Measurements from ENCODE around the gene COX5A. TPM values are rescaled to one million over a fixed set of nuclear protein-coding genes. Genes with fewer than 3 reads are reported as not detected.

COX5A gene
- total and polyA plus RNA-seq, 2 of the 13 experiments (the other 11 are each of a cell fraction or from before 2014, with no cell fraction given), result 158 to 218 TPM

DNA sequence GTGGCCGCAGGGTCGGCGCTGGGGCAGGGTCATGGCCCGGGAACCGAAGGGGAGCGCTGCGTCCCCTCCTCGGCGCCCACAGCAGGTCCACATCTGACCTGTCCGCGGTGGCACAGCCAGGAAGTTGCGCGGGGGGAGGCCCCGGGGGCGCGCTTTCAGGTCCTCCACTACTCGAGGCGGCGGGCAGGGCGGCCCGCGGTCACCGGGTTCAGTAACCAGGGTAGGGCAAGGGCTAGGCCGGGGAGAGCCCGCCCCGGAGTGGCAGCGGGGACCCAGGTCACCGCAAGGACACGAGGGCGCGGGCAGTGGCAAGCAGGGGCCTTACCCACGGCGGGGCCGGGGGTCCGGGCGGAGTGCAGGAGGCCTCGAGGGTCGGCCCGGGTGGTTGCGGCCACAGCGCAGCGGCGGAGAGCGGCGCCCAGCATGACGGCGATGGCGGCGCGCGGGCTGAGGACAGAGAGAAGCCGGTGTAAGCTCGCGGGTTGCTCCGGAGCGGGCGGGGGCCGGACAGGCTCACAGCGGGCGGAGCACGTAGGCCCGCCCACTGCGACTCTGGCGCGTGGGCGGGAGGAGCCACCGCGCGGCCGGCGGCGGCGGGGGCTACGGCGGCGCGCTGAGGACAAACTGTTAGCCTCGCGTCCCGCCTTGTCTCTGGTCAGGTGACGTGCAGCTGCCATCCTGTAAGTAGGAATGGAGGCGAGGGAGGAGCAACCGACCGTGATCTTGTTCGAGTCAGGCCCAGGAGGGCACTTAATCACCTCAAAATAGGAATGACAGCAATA, at the start of gene COX5A (continued):
- TF ChIP-seq, protein P1, sequence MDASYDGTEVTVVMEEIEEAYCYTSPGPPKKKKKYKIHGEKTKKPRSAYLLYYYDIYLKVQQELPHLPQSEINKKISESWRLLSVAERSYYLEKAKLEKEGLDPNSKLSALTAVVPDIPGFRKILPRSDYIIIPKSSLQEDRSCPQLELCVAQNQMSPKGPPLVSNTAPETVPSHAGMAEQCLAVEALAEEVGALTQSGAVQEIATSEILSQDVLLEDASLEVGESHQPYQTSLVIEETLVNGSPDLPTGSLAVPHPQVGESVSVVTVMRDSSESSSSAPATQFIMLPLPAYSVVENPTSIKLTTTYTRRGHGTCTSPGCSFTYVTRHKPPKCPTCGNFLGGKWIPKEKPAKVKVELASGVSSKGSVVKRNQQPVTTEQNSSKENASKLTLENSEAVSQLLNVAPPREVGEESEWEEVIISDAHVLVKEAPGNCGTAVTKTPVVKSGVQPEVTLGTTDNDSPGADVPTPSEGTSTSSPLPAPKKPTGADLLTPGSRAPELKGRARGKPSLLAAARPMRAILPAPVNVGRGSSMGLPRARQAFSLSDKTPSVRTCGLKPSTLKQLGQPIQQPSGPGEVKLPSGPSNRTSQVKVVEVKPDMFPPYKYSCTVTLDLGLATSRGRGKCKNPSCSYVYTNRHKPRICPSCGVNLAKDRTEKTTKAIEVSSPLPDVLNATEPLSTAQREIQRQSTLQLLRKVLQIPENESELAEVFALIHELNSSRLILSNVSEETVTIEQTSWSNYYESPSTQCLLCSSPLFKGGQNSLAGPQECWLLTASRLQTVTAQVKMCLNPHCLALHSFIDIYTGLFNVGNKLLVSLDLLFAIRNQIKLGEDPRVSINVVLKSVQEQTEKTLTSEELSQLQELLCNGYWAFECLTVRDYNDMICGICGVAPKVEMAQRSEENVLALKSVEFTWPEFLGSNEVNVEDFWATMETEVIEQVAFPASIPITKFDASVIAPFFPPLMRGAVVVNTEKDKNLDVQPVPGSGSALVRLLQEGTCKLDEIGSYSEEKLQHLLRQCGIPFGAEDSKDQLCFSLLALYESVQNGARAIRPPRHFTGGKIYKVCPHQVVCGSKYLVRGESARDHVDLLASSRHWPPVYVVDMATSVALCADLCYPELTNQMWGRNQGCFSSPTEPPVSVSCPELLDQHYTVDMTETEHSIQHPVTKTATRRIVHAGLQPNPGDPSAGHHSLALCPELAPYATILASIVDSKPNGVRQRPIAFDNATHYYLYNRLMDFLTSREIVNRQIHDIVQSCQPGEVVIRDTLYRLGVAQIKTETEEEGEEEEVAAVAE (CRISPR knock-in tag; IDR thresholded peaks at IDR 0.05; ENCODE audit: borderline replicate concordance), result no peak
- TF ChIP-seq ZNF235 (CRISPR knock-in tag; IDR thresholded peaks at IDR 0.05; ENCODE audit: borderline replicate concordance) (no peak), U2AF2 (IDR thresholded peaks at IDR 0.05; ENCODE audit: low read depth, low read length) (no peak), ZNF737 (CRISPR knock-in tag; IDR thresholded peaks at IDR 0.05; ENCODE audit: borderline replicate concordance) (peak; percentile 53; the same call in 1 of the 2 replicates), PRPF4 (IDR thresholded peaks at IDR 0.05; ENCODE audit: low read depth, low read length, poor library complexity, severe bottlenecking) (no peak), NBN (conservative IDR thresholded peaks at IDR 0.05) (no peak), MLLT10 (CRISPR knock-in tag; IDR thresholded peaks at IDR 0.05) (no peak), ZNF569 (CRISPR knock-in tag; IDR thresholded peaks at IDR 0.05; ENCODE audit: borderline replicate concordance) (no peak), ZNF460 (CRISPR knock-in tag; IDR thresholded peaks at IDR 0.05; ENCODE audit: borderline replicate concordance) (no peak), ZSCAN25 (CRISPR knock-in tag; IDR thresholded peaks at IDR 0.05) (peak; percentile 89), RELA (CRISPR knock-in tag; IDR thresholded peaks at IDR 0.05) (0 out of 2 replicates have a peak, but pooled peaks have one; percentile 34), ZFP41 (CRISPR knock-in tag; IDR thresholded peaks at IDR 0.05; ENCODE audit: borderline replicate concordance) (no peak), SNAPC2 (CRISPR knock-in tag; IDR thresholded peaks at IDR 0.05) (no peak), NFE2 (CRISPR knock-in tag; IDR thresholded peaks at IDR 0.05) (no peak), ZNF343 (CRISPR knock-in tag; IDR thresholded peaks at IDR 0.05) (peak; percentile 80; the same call in 1 of the 2 replicates), ZNF879 (CRISPR knock-in tag; IDR thresholded peaks at IDR 0.05) (0 out of 2 replicates have a peak, but pooled peaks have one; percentile 56), ZNF556 (CRISPR knock-in tag; IDR thresholded peaks at IDR 0.05; ENCODE audit: borderline replicate concordance) (peak; percentile 77; the same call in 1 of the 2 replicates), ZNF441 (CRISPR knock-in tag; IDR thresholded peaks at IDR 0.05; ENCODE audit: borderline replicate concordance) (0 out of 2 replicates have a peak, but pooled peaks have one; percentile 43), BORCS8-MEF2B (CRISPR knock-in tag; IDR thresholded peaks at IDR 0.05) (peak; percentile 66), STAG1 (CRISPR knock-in tag; IDR thresholded peaks at IDR 0.05) (no peak), PLRG1 (conservative IDR thresholded peaks at IDR 0.05) (no peak)
- TF ChIP-seq, protein P2, sequence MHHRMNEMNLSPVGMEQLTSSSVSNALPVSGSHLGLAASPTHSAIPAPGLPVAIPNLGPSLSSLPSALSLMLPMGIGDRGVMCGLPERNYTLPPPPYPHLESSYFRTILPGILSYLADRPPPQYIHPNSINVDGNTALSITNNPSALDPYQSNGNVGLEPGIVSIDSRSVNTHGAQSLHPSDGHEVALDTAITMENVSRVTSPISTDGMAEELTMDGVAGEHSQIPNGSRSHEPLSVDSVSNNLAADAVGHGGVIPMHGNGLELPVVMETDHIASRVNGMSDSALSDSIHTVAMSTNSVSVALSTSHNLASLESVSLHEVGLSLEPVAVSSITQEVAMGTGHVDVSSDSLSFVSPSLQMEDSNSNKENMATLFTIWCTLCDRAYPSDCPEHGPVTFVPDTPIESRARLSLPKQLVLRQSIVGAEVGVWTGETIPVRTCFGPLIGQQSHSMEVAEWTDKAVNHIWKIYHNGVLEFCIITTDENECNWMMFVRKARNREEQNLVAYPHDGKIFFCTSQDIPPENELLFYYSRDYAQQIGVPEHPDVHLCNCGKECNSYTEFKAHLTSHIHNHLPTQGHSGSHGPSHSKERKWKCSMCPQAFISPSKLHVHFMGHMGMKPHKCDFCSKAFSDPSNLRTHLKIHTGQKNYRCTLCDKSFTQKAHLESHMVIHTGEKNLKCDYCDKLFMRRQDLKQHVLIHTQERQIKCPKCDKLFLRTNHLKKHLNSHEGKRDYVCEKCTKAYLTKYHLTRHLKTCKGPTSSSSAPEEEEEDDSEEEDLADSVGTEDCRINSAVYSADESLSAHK (CRISPR knock-in tag; IDR thresholded peaks at IDR 0.05; ENCODE audit: borderline replicate concordance), result no peak
- TF ChIP-seq, protein P3, sequence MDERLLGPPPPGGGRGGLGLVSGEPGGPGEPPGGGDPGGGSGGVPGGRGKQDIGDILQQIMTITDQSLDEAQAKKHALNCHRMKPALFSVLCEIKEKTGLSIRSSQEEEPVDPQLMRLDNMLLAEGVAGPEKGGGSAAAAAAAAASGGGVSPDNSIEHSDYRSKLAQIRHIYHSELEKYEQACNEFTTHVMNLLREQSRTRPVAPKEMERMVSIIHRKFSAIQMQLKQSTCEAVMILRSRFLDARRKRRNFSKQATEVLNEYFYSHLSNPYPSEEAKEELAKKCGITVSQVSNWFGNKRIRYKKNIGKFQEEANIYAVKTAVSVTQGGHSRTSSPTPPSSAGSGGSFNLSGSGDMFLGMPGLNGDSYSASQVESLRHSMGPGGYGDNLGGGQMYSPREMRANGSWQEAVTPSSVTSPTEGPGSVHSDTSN (CRISPR knock-in tag; IDR thresholded peaks at IDR 0.05), result no peak

All from HepG2 (cell line).